ENCODE results near the gene SPPL3. TPM values are rescaled to one million over a fixed set of nuclear protein-coding genes. Genes with fewer than 3 reads are reported as not detected.
"Not testable (repeated sequence)": the region's sequence is repeated elsewhere in the genome, so short reads cannot be mapped to it uniquely, and the experiment has no call there.

SPPL3 gene
- total RNA-seq, 2 experiments from 2014 or later, result 24.7 to 27.6 TPM

GRCh38 chr12:120847392-120847791 is 56.8 kb downstream of the SPPL3 start:
- no peak overlapping the region for H3K27ac Mint-ChIP-seq
- H3K9me3 Mint-ChIP-seq, result no peaks in the 10 kb centered on the region
- H3K36me3 Mint-ChIP-seq, result peaks cover 6% of the 10 kb centered on the region
- H3K27me3 Mint-ChIP-seq, result no peaks in the 10 kb centered on the region
- no peak for DNase-seq
- peaks cover 65% of the 10 kb centered on the region for H3K4me1 Mint-ChIP-seq
- H3K4me3 Mint-ChIP-seq, result no peak overlapping the region

- Mint-ChIP-seq H3K4me1 (peaks cover 67% of the 10 kb centered on the region), H3K27me3 (no peaks in the 10 kb centered on the region), H3K27ac (no peak overlapping the region)
These were observed 57.4 kb downstream of the SPPL3 start for GRCh38 chr12:120846721-120847120.

GRCh38 chr12:120845696-120846095 is 58.5 kb downstream of the SPPL3 start:
- peaks cover 61% of the 10 kb centered on the region for H3K4me1 Mint-ChIP-seq
- no peak overlapping the region for H3K27ac Mint-ChIP-seq
- no peak for DNase-seq
- H3K9me3 Mint-ChIP-seq, result no peaks in the 10 kb centered on the region
- H3K4me3 Mint-ChIP-seq, result no peak overlapping the region
- H3K27me3 Mint-ChIP-seq, result no peaks in the 10 kb centered on the region
- H3K36me3 Mint-ChIP-seq, result peaks cover 9% of the 10 kb centered on the region

More at GRCh38 chr12:120846721-120847120, 57.4 kb downstream of the SPPL3 start:
- H3K9me3 Mint-ChIP-seq, result no peaks in the 10 kb centered on the region
- H3K4me3 Mint-ChIP-seq, result no peak overlapping the region
- DNase-seq, result no peak
- peaks cover 9% of the 10 kb centered on the region for H3K36me3 Mint-ChIP-seq

- Mint-ChIP-seq H3K4me1 (peaks cover 58% of the 10 kb centered on the region), H3K27me3 (no peaks in the 10 kb centered on the region), H3K36me3 (peaks cover 14% of the 10 kb centered on the region), H3K27ac (no peak overlapping the region), H3K9me3 (no peaks in the 10 kb centered on the region), H3K4me3 (no peak overlapping the region)
- DNase-seq, result no peak
These were observed 59.2 kb downstream of the SPPL3 start for GRCh38 chr12:120844768-120845449.

- no peaks in the 10 kb centered on the region for H3K27me3 Mint-ChIP-seq
- H3K9me3 Mint-ChIP-seq, result no peaks in the 10 kb centered on the region
- H3K4me1 Mint-ChIP-seq, result peaks cover 52% of the 10 kb centered on the region
- no peak for DNase-seq
- no peak overlapping the region for H3K27ac Mint-ChIP-seq
- H3K4me3 Mint-ChIP-seq, result no peak overlapping the region
- peaks cover 16% of the 10 kb centered on the region for H3K36me3 Mint-ChIP-seq
These were observed 59.9 kb downstream of the SPPL3 start for GRCh38 chr12:120844297-120844696.

- H3K36me3 Mint-ChIP-seq, result peaks cover 16% of the 10 kb centered on the region
- no peaks in the 10 kb centered on the region for H3K27me3 Mint-ChIP-seq
- H3K27ac Mint-ChIP-seq, result no peak overlapping the region
- H3K4me1 Mint-ChIP-seq, result peaks cover 47% of the 10 kb centered on the region
- no peaks in the 10 kb centered on the region for H3K9me3 Mint-ChIP-seq
- no peak overlapping the region for H3K4me3 Mint-ChIP-seq
- DNase-seq, result no peak
These were observed 60.7 kb downstream of the SPPL3 start for GRCh38 chr12:120843472-120843871.

GRCh38 chr12:120842595-120842994 is 61.6 kb downstream of the SPPL3 start:
- H3K36me3 Mint-ChIP-seq, result peaks cover 16% of the 10 kb centered on the region
- H3K27ac Mint-ChIP-seq, result no peak overlapping the region
- no peak overlapping the region for H3K4me3 Mint-ChIP-seq
- no peak for DNase-seq
- peaks cover 44% of the 10 kb centered on the region for H3K4me1 Mint-ChIP-seq
- no peaks in the 10 kb centered on the region for H3K27me3 Mint-ChIP-seq
- H3K9me3 Mint-ChIP-seq, result no peaks in the 10 kb centered on the region

- H3K9me3 Mint-ChIP-seq, result no peaks in the 10 kb centered on the region
- H3K4me3 Mint-ChIP-seq, result no peak overlapping the region
- H3K27ac Mint-ChIP-seq, result no peak overlapping the region
- peaks cover 40% of the 10 kb centered on the region for H3K4me1 Mint-ChIP-seq
- no peaks in the 10 kb centered on the region for H3K27me3 Mint-ChIP-seq
- H3K36me3 Mint-ChIP-seq, result peaks cover 14% of the 10 kb centered on the region
- DNase-seq, result no peak
These were observed 62.6 kb downstream of the SPPL3 start for GRCh38 chr12:120841525-120841924.

GRCh38 chr12:120839503-120839902 is 64.7 kb downstream of the SPPL3 start:
- Mint-ChIP-seq H3K36me3 (peaks cover 12% of the 10 kb centered on the region), H3K4me3 (no peak overlapping the region), H3K27me3 (no peaks in the 10 kb centered on the region), H3K9me3 (no peaks in the 10 kb centered on the region), H3K27ac (no peak overlapping the region), H3K4me1 (peaks cover 50% of the 10 kb centered on the region)
- DNase-seq, result no peak

GRCh38 chr12:120838629-120839383 is 65.4 kb downstream of the SPPL3 start:
- not testable (repeated sequence) for H3K36me3 Mint-ChIP-seq, H3K27ac Mint-ChIP-seq, DNase-seq, H3K4me3 Mint-ChIP-seq, H3K9me3 Mint-ChIP-seq, H3K27me3 Mint-ChIP-seq
- peaks cover 51% of the 10 kb centered on the region for H3K4me1 Mint-ChIP-seq

GRCh38 chr12:120836114-120836684 is 68.0 kb downstream of the SPPL3 start:
- Mint-ChIP-seq H3K36me3 (peaks cover 7% of the 10 kb centered on the region), H3K27me3 (no peaks in the 10 kb centered on the region), H3K4me1 (peaks cover 51% of the 10 kb centered on the region), H3K4me3 (no peak overlapping the region), H3K9me3 (no peaks in the 10 kb centered on the region), H3K27ac (no peak overlapping the region)
- DNase-seq, result no peak

- H3K27ac Mint-ChIP-seq, result peak overlapping the region; percentile 56
- H3K4me3 Mint-ChIP-seq, result peak overlapping the region; percentile 26
- DNase-seq, result no peak
- no peaks in the 10 kb centered on the region for H3K27me3 Mint-ChIP-seq
- H3K4me1 Mint-ChIP-seq, result peaks cover 56% of the 10 kb centered on the region
- peaks cover 7% of the 10 kb centered on the region for H3K36me3 Mint-ChIP-seq
- H3K9me3 Mint-ChIP-seq, result no peaks in the 10 kb centered on the region
These were observed 68.5 kb downstream of the SPPL3 start for GRCh38 chr12:120835657-120836056.

- Mint-ChIP-seq H3K27me3 (no peaks in the 10 kb centered on the region), H3K36me3 (peaks cover 3% of the 10 kb centered on the region), H3K27ac (peak overlapping the region; percentile 56), H3K9me3 (no peaks in the 10 kb centered on the region), H3K4me1 (peaks cover 53% of the 10 kb centered on the region), H3K4me3 (peak overlapping the region; percentile 26)
- no peak for DNase-seq
These were observed 68.9 kb downstream of the SPPL3 start for GRCh38 chr12:120835304-120835612.

- Mint-ChIP-seq H3K4me3 (peak overlapping the region; percentile 26), H3K27ac (peak overlapping the region; percentile 56), H3K9me3 (no peaks in the 10 kb centered on the region), H3K4me1 (peaks cover 57% of the 10 kb centered on the region), H3K27me3 (no peaks in the 10 kb centered on the region), H3K36me3 (peaks cover 2% of the 10 kb centered on the region)
- DNase-seq, result no peak
These were observed 69.5 kb downstream of the SPPL3 start for GRCh38 chr12:120834489-120835303.

GRCh38 chr12:120833849-120834248 is 70.3 kb downstream of the SPPL3 start:
- Mint-ChIP-seq H3K36me3 (no peaks in the 10 kb centered on the region), H3K9me3 (no peaks in the 10 kb centered on the region), H3K4me1 (peaks cover 62% of the 10 kb centered on the region), H3K27me3 (no peaks in the 10 kb centered on the region), H3K4me3 (peak overlapping the region; percentile 15), H3K27ac (peak overlapping the region; percentile 47)
- no peak for DNase-seq
